Measurements from ENCODE around the gene TAF5L.
"Not testable (repeated sequence)": the region's sequence is repeated elsewhere in the genome, so short reads cannot be mapped to it uniquely, and the experiment has no call there.

The TAF5L gene

DNA sequence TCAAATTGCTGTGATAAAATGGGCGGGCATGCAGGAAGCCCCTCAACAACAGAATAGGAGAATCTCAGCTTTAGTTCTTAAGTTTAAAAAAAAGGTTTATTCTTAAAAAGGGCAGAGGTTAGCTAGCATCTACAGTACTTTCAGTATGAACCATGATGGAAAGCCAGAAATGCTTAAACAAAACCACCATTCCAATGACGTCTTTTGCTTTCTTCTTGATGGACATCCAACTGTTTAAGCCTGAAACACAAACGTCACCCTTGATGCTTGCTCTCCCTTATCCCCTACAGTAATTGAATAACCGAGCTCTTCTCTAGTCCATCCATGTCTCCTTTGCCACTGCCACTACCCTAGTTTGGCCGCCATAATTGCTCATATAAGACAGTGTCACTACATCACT lies 25.7 kb downstream of the TAF5L start:
- DNase-seq = no peak

DNA sequence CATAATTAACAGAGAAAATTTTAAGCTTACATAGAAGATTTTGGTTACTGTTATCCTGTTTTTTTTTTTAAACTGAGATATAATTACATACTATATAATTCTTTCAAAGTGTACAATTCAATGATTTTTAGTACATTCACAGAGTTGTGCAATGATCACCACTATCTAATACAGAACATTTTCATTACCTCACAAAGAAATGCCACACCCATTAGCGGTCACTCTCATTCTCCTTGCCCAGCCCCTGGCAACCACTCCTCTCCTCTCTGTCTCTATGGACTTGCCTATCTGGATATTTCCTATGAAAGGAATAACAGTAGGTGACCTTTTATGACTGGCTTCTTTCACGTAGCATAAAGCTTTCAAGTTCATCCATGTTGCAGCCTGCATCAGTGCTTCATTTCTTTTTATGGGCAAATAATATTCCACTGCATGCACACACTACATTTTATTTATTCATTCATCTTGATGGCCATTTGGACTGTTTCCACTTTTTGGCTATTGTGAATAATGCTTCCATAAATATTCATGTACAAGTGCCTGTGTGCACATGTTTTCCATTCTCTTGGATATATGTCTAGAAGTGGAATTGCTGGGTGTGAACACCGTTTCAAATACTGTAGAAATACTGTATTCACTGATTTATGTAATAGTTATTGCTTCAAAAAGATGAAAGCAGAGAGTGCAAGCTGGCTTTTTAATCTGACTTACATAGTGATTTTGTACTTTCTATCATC lies 26.5 kb downstream of the TAF5L start:
- DNase-seq = no peak

DNA sequence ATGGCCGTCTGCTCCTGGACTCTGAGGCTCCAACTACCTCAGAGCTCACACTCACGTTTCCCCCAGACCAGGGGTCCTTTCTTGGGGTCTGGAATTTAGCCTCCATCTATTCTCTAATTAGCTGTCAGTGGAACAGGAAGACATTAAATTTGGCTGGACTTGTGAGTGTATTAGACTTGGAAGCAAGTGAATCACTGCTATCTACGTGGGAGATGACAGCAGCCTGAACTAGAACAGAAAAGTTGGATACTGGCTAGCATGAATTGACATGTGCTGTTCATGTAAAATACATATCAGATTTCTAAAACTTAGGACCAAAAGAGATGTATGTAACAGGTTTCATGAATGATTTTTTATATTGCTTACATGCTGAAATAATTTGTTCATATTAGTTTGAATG lies 28.0 kb downstream of the TAF5L start:
- no peak for DNase-seq

DNA sequence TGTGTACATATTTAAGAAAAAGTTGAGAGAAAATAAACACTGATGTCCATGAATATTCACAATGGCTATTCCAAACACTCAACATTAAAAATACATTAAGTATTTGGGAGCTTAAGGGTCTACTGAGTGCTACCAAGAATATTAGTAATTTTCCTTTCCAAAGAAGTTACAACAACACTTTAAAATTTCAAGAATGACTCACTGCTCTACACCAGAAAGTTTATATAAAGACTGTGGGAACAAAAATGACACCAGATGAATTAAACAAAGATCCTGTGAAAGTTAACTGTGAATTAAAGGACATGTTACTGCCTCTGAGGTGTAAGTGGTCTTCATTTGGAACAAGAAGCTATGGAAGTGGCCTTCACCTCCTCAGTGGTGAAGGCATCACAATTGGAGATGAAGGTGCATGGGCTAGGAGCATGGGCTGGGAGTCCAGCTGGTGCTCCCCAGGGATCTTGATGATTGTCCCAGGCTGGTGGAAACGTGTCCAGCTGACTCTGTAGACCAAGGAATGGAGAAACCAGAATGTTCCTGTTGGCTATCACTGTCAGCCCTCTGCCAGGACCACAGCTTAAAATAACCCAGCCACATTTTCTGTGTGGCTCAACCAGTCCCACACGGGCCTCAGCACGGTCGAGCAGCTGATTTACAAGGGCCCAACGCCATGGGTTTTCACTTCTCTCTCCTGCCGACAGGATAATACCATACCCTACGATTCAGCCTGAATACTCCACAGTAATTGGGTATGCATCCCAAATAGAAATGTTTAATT lies 28.8 kb downstream of the TAF5L start:
- no peak for DNase-seq

DNA sequence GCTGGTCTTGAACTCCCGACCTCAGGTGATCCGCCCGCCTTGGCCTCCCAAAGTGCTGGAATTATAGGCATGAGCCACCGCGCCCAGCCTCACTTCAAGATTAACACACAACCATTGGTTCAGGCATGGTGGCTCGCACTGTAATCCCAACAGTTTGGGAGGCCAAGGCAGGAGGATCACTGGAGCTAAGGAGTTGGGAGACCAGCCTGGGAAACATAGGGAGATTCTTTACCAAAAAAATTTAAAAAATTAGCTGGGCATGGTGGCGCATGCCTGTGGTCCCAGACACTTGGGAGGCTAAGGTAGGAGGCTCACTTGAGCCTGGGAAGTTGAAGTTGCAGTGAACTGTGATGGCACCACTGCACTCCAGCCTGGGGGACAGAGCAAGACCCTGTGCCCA lies 30.0 kb downstream of the TAF5L start:
- not testable (repeated sequence) for DNase-seq

DNA sequence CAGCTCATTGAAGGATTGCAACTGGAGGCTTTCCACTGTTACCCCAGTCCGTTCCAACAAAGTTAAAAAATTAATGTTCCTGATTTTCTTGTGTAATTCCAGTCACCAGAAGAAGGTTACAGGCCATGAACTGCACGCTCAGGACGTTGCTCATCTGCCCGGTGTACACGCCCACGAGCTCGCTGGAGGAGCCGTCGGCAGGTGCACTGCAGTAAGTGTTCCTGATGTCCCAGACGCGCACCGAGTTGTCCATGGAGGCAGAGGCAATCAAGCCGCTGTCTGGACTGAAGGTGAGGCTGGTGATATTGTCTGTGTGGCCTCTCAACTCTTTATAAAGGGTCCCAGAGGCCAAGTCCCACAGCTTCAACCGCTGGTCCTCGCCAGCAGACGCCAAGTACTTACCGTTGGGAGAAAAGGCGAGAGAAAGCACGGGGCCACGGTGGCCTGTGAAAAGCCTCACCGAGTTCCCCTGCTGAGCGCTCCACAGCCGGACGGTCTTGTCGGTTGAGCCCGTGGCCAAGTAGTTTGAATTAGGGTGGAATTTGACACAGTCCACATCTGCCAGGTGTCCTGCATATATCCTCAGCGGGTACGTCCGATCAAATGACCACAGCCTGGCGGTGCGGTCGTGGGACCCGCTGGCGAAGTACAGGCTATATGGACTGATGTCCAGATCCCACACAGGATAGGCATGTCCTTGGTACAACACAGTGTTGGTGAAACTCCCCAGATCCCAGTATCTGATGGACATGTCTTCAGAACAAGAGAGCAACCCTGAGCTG lies 31.5 kb downstream of the TAF5L start:
- no peak for DNase-seq

DNA sequence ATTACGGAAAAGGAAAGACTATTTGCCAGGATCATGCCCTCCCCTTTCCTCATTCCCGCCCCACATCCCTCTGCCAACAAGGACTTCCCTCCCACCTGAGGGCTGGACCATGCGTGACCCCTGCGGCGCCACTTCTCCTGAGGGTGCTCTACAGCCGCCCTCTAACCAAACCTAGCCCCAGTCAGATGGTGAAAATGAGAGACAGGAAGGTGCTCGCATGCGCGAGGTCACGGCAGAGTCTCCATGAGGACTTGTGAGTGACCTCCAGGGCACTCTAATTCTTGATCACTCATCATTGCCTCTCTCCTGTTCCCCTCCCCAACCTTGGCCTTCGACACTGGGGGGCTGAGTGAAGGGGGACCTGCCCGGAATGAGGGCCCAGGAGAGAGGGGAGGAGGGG lies 32.1 kb downstream of the TAF5L start:
- DNase-seq = no peak

DNA sequence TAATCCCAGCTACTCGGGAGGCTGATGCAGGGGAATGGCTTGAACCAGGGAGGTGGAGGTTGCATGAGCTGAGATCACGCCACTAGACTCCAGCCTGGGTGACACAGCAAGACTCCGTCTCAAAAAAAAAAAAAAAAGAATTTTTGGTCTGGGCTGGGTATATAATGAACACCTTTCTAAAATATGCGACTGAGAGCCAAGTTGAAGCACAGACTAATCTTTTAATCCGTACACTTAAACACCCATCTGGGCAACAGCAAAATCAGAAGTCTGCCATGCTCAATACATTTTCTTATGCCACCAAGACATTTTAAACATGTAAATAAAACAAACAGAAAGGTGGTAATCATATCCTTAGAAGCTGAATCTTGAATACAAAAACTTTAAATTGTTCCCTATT lies 35.8 kb downstream of the TAF5L start:
- no peak for DNase-seq

DNA sequence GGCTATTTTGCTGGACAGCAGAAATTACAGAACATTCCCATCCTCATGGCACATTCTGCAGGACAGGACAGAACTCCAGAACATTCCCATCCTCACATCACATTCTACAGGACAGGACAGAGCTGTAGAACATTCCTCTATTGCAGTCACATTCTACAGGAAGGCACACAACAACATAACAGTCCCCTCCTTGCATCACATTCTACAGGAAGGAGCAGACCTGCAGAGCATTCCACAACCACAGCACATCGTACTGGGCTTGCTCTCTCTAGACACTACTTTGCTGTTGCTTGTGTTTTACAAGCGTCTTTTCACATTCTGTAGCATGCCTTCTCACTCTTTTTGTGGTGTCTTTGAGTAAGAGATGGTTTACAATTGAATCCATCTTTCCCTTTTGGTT lies 40.6 kb downstream of the TAF5L start:
- no peak for DNase-seq

DNA sequence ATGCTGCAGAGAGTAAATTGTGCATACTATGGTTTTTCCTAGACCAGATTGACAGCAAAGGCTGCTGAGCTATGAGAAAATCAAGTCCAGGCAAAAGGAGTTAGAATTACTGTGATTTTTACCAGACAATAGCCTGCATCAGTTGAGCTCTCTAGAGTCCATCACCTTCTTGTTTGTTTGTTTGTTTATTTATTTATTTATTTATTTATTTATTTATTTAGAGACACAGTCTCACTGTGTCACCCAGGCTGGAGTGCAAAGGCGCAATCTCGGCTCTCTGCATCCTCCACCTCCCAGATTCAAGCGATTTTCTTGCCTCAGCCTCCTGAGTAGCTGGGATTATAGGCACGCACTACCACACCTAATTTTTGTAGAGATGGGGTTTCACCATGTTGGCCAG lies 43.2 kb downstream of the TAF5L start:
- no peak for DNase-seq

DNA sequence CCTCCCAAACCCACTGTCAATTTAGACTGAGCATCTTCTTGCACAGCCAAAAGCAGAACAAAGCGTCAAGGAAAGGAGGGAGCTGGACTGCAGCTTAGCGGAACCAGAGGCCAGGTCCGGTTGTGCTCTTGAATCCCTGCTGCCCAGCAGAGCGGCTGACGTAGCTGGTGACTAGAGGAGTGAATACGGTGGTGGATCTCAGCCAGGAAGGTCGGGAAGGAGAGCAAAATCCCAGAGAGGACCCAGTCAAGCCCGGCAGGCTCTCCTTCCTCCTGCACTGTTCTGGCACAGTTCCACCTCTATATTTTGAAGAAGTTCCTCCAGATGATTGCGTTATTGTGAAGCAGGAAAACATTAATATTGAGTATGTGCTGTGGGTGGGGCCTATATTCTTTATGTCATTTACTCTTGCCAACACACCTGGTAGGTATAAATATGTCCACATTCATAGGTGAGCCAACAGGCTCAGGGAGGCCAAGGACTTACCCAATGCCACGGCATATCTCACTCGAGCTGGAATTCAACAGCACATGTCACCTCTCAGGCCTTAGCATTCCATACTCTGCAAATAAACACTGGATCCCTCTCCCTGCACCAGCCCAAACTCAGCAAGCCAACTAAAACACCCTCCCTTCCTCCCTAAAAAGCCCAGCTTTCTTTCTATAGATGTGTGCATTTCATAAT lies 43.8 kb downstream of the TAF5L start:
- no peak for DNase-seq

DNA sequence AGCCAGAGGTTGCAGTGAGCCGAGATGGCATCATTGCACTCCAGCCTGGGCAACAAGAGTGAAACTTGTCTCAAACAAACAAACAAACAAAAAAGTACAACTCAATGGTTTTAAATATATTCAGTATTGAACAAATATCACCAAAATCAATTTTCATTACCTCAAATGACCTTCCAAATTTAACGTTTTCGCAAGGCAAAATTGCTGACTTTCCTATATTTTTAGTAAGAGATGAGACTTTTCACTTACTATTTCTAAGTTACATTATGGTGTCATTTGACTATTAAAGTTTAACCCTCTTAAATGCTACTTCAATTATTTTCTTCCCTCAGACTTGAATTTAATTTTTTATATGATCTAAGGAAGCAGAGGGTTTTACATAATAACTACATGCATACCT lies 44.4 kb downstream of the TAF5L start:
- DNase-seq = no peak

DNA sequence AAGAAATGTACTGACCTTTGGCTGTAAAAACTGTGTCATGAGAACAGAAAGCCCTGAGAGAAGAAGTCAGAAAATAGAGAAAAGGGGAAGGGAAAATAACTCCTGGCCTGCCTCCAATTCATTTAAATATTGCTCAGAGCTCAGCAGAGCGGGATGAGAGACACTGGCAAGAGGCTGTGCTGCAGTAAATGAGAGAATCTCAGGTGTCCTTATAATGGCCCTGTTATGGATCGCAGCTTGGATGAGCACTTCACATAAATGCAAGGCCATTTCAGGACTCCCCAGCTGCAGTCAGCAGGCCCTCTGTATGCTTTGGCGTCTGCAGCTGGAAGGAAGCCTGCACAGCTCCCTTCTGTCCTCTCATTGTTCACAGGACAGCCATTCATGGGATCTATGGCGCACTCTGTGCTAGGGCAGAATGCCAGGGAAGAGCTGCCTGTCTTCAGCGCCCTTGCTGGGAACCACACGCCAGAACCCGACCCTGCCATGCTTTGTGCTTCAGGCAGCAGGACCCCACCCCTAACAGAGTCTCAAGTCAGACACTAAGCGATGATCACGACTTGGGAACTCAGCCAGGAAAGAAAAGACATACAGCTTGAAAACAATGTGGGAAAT lies 46.8 kb downstream of the TAF5L start:
- peak; percentile 17 to 76 (median 65) for DNase-seq

DNA sequence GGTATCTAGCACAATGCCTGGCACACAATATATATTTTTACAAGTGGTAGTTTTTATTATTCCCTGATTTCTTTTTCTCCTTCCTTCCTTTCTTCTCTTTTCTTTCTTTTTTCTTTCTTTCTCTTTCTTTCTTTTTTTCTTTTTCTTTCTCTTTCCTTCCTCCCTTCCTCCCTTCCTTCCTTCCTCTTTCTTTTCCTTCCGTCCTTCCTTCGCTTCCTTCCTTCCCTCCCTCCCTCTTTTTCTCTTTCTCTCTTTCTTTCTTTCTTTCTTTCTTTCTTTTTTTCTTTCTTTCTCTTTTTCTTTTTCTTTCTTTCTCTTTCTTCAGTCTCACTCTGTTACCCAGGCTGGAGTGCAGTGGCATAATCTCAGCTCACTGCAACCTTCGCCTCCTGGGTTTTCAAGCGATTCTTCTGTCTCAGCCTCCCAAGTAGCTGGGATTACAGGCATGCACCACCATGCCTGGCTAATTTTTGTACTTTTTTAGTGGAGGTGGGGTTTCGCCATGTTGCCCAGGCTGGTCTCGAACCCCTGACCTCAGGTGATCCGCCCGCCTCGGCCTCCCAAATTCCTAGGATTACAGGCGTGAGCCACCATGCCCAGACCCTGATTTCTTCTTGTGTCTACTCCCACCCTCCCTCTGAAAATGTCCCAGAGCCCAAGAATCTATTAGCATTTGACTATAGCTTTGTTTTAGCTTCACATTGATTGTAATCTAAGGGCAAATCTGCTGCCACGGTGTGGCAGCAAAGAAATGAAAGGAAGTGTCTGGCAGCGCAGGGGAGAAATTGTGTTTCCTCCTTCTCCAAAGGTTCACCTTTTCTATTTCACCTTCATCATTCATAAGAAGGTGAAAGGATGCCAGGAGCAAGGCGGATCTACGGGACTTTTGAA lies 47.5 kb downstream of the TAF5L start:
- no peak for DNase-seq

DNA sequence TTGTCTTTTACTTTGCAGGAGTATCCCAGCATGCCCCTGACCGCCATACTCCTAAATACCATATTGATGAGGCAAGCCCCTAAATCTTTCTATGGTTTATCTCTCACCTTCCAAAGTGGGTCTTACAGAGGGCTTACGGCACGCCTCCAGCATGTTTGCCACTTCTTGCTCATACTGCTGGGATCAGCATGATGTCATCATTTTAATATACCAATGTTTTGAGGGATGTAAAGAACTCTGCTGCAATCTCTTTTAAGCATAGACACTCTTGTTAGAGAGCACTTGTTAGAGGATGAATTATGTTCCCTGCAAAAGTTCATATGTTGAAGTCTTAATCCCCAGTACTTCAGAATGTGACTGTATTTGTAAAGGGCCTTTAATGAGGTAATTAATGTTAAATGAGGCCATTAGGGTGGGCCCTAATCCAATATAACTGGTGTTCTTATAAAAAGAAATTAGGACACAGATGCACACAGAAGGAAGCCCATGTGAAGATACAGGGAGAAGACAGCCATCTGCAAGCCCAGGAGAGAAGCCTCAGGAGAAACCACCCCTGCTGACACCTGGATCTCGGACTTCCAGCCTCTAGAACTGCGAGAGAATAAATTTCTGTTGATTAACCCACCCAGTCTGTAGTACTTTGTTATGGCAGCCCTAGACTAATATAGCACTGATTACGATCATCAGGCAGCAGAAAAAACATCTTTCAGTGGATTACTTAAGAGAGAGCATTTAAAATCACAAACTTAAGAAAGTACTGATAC lies 51.1 kb downstream of the TAF5L start:
- DNase-seq = no peak

DNA sequence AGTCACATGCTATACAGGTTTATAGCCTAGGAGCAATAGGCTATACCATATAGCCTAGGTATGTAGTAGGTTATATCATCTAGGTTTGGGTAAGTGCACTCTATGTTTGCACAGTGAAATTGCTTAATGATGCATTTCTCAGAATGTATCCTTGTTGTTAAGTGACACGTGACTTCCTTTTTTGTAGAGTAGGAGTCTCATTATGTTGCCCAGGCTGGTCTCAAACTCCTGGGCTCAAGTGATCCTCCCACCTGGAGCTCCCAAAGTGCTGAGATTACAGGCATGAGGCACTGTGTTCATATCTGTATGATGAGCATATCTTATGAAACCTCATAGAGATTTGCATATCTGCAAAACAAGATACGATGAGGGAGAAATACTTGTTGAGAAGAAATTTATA lies 53.6 kb downstream of the TAF5L start:
- peak; percentile 59 to 91 (median 60) for DNase-seq

DNA sequence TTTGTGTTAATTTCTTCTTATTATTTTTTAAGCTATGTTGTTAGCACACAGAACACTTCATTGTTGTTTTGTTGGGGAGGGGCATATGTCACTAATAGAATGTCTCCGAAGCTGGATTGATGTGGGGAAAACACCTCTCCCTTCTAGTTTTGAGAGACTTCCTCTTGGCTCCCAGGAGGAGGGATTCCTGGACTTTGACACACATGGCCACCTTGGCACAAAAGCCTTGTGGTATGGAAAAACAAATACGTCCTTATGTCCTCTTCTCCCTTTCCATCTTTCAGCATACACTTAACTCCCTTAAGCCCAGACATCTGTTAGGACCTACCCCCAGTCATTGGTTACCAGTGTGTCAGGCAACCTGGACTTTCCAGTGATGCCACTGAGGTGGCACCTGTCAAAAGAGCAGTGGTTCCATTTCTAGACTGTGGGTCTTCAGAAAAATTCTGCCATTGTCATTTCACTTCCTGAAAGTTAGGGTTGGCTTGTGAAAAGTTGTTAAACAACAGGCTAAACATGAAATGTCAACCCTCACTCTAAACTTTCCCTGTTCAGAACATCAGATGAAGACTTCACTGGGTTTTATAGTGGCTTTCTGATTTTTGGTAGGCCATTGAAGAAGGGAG lies 54.9 kb downstream of the TAF5L start:
- DNase-seq = no peak

DNA sequence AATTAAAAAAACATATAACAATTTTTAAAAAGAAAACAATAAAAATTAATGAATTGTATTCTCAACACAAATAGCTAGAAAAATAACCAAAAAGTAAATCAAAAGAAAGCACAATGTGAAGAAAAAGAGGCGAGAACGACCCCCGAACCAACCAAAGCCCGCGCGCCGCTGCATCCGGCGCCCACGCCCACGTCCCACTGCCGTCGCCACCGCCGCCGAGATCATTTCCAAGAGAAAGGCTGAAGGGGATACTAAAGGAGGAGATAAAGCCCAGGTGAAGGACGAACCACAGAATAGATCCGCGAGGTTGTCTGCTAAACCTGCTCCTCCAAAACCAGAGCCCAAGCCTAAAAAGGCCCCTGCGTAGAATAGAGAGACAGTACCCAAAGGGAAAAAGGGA lies 55.6 kb downstream of the TAF5L start:
- no peak for DNase-seq

DNA sequence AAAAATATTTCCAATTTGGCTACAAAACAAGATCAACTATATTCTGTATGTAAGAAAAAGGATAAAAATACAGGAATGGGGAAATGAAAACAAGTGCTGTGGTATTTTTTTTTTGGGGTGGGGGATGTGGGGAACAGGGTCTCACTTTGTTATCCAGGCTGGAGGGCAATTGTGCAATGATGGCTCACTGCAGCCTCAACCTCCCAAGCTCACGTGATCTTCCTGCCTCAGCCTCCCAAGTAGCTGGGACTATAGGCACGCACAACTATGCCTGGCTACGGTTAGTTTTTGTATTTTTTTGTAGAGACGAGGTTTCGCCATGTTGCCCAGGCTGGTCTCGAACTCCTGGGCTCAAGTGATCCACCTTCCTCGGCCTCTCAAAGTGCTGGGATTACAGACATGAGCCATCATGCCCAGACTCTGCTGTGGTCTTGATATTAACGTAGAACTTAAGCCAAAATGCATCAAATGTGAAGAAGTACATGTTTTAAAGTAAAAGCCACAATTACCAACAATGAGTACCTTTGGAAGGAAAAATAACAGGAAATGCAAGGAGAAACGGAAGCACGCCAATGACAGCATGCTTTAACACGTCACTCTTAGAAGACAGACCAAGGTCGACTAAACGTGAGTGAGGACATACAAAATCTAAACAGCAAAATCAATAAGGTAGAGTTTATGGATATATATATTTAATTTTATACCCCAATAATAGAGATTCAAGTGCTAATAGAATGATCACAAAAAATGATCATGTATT lies 58.6 kb downstream of the TAF5L start:
- no peak for DNase-seq

DNA sequence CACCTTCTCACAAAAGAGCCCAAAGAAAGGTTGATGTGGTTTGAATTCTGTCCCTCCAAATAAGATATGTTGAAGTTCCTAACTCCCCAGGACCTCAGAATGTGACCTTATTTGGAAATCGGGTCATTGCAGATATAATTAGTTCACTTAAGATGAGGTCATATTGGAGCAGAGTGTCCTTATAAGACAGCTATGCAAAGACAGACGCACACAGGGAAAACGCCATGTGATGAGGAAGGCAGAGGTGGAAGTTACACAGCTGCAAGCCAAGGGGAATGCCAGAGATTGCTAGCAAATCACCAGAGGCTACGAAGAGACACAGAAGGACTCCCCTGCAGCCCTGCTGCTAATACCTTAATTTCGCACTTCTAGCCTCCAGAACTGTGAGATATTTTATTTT lies 62.2 kb downstream of the TAF5L start:
- no peak for DNase-seq
